ENCODE measurements around the gene IGF1.

DNA sequence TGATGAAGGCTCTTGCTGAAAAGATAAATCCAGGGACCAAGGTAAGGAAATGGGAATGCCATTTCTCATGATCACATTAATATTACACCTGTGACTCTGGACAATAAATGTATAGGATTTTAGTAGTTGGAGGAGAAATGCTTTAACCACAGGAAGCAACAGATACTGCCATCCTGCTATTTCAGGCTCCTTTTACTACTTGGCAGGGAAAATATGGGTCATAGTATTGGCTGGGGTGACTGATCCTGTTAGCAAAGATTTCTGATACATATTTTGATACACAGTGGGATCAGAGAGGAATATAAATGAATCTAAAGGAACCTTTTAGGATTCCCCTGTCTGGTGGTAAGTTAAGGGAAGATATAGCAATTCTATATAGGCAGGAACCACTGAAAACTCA, 115.0 kb downstream of the IGF1 start:
- TF ChIP-seq TCF7L2 (IDR thresholded peaks at IDR 0.05; ENCODE audit: borderline replicate concordance, extremely low read depth, insufficient read depth, insufficient read length), result no peak
- TF ChIP-seq CBX3 (IDR thresholded peaks at IDR 0.05; ENCODE audit: low read depth), result no peak
- TF ChIP-seq, protein P1, sequence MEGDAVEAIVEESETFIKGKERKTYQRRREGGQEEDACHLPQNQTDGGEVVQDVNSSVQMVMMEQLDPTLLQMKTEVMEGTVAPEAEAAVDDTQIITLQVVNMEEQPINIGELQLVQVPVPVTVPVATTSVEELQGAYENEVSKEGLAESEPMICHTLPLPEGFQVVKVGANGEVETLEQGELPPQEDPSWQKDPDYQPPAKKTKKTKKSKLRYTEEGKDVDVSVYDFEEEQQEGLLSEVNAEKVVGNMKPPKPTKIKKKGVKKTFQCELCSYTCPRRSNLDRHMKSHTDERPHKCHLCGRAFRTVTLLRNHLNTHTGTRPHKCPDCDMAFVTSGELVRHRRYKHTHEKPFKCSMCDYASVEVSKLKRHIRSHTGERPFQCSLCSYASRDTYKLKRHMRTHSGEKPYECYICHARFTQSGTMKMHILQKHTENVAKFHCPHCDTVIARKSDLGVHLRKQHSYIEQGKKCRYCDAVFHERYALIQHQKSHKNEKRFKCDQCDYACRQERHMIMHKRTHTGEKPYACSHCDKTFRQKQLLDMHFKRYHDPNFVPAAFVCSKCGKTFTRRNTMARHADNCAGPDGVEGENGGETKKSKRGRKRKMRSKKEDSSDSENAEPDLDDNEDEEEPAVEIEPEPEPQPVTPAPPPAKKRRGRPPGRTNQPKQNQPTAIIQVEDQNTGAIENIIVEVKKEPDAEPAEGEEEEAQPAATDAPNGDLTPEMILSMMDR (IDR thresholded peaks at IDR 0.05 in 2 of 3, conservative IDR thresholded peaks at IDR 0.05 in 1 of 3; ENCODE audit: borderline replicate concordance in 1 of 3, insufficient read depth in 1 of 3, low read depth in 2 of 3, low read length in 2 of 3), result no peak
- no peak for TF ChIP-seq RAD21 (IDR thresholded peaks at IDR 0.05; ENCODE audit: low read depth)
- no peak for TF ChIP-seq EZH2 (IDR thresholded peaks at IDR 0.05)
- no peak for TF ChIP-seq POLR2A (IDR thresholded peaks at IDR 0.05; ENCODE audit: borderline replicate concordance, extremely low read depth, insufficient read depth, insufficient read length)
- TF ChIP-seq, protein P2, sequence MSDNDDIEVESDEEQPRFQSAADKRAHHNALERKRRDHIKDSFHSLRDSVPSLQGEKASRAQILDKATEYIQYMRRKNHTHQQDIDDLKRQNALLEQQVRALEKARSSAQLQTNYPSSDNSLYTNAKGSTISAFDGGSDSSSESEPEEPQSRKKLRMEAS (IDR thresholded peaks at IDR 0.05), result no peak
- TF ChIP-seq EZH2phosphoT487 (IDR thresholded peaks at IDR 0.05; ENCODE audit: borderline replicate concordance), result no peak
- TF ChIP-seq REST (IDR thresholded peaks at IDR 0.05; ENCODE audit: low read depth), result no peak
- no peak for TF ChIP-seq SIN3A (IDR thresholded peaks at IDR 0.05; ENCODE audit: low read depth)
- no peak for TF ChIP-seq SP1 (IDR thresholded peaks at IDR 0.05; ENCODE audit: low read depth)
